ENCODE measurements around the gene NFKBIL1.

DNA sequence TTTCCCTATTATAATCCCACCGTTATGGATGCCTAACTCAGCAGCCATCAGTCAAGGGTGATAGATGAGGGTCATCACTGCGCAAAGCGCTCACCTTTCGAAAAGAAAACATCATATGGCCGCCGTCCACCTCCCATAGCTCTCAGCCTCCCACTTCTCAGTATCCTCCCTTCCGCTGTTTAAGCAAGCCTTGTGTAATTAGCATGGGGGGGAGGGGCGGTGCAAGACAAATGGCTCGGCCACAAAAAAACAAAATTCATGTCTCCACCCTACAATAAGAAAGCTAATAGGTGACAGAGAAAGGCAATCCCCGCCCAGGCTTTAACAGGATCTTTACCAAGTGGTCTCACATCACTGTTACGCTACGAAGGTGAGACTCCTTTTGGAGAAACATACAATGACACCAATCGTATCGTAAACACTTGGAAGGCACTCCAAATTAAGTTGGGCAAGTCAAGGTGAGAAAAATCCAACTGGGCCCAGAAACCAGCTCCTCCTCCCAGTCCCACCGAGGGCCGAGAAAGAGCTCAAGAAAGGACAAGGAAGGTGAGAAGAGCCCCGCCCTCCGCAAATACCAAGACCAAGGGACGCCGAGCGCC lies 6.2 kb upstream of the NFKBIL1 start:
- TF ChIP-seq ZBTB33 (IDR thresholded peaks at IDR 0.05) (no peak), RAD21 (IDR thresholded peaks at IDR 0.05) (no peak), YY1 (IDR thresholded peaks at IDR 0.05) (no peak), TAF1 (conservative IDR thresholded peaks at IDR 0.05) (no peak)
- TF ChIP-seq, protein P1, sequence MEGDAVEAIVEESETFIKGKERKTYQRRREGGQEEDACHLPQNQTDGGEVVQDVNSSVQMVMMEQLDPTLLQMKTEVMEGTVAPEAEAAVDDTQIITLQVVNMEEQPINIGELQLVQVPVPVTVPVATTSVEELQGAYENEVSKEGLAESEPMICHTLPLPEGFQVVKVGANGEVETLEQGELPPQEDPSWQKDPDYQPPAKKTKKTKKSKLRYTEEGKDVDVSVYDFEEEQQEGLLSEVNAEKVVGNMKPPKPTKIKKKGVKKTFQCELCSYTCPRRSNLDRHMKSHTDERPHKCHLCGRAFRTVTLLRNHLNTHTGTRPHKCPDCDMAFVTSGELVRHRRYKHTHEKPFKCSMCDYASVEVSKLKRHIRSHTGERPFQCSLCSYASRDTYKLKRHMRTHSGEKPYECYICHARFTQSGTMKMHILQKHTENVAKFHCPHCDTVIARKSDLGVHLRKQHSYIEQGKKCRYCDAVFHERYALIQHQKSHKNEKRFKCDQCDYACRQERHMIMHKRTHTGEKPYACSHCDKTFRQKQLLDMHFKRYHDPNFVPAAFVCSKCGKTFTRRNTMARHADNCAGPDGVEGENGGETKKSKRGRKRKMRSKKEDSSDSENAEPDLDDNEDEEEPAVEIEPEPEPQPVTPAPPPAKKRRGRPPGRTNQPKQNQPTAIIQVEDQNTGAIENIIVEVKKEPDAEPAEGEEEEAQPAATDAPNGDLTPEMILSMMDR (IDR thresholded peaks at IDR 0.05; ENCODE audit: low read depth, low read length, missing input control) = no peak
- TF ChIP-seq, protein P2, sequence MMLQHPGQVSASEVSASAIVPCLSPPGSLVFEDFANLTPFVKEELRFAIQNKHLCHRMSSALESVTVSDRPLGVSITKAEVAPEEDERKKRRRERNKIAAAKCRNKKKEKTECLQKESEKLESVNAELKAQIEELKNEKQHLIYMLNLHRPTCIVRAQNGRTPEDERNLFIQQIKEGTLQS (IDR thresholded peaks at IDR 0.05) = no peak

All from liver (tissue), 3 donors.